Activated CD4-positive, alpha-beta T cell treated with anti-CD3 and anti-CD28 coated beads, Interleukin-2, amount 50 U/mL, for 16 hours (primary cell): Measurements from ENCODE around the gene SKI.
A peak's percentile ranks its signal among the peaks of the same experiment; 100 is the strongest.

ENCODE experiments used
- DNase-seq: peaks from one replicate; pipeline ENCODE4 v3.0.0-alpha.2; 2020

Gene SKI

DNA sequence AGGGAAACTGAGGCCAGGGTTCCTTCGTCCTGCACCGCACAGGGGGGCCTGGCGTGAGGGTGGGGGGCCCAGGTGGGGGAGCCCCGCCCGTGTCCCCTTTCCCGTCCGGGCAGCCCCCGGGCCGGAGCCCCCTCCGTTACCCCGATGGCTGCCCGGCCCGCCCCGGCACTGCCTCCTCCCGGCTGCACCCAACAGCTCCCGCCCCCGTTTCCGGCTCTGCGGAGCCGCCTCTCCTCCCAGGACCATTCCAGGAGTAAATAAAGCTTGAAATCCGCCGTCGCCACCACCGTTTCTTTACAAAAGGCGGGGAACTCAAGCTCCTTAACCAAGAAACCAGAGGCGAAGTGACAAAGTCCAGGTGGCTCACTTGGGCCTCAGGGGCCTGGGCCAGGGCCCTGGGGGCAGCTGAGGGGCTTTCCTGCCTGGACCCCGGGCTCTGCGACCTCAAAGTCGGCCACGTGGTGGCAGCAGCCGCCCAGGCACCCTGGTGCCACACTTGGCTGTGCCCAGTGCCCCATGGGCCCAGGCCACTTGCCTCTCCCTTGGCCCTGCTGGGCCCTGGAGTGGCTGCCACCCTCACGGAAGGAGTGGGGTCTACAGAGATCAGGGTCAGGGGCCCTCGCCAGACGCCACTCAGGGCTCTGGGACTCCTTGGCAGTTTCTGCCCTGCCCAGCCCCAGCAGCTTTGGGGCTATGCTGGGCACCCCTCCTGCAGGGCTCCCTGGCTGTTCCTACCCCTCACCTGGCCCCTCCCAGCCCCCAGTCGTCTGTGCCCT is 33.0 kb upstream of the SKI start:
- DNase-seq, result peak; percentile 87

DNA sequence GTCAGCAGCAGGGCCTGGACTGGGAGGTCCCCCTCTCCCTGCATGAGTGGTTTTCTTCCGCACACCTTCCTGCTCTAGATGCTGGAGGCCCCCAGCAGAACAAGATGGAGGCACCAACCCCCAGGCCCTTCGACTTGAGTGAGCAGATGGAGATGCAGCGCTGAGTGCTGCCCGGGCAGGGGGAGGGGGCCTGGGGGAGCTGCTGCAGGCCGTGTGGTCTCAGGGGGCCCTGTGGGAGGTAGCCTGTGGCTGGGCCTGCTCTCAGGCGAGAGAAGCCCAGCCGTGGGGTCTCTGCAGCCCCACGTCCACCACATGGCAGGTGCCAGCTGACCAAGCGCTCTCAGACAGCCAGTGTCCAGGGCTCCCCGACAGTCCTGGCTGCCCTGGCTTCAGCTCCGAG is 32.3 kb upstream of the SKI start:
- DNase-seq, result no peak

DNA sequence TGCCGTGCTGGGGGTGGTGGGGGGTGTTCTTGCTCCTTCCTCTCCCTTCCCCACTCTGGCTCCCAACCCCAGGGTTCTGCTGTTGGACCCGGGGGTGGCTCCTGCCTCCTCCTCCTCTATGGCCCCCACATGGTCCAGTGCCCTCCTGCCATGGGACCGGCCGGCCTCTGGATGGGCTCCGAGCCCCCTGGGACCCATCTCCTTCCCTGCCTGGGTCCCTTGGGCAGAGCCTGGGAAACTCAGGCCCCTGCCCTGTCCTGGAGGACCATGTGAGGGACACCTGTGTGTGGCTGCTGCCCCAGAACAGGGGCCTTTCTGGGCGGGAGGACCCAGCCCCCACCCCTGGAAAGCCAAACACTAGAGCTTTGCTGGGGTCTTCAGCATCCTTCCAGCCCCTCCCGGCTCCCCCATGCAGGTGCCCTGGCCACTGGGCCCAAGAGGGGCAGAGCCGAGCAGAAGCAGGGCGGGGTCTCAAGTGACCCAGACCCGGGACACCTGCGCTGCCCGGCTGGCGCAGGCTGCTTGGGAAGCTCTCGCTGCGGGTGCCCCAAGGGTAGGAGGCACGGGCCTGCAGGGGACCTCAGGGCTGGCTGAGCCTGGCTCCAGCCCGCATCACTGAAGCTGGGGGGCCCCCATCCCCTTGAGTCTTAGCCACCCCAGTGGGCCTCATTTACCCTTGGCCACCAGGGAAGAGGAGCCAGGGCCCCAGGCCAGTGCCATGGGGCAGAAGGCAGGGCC is 31.0 kb upstream of the SKI start:
- no peak for DNase-seq

DNA sequence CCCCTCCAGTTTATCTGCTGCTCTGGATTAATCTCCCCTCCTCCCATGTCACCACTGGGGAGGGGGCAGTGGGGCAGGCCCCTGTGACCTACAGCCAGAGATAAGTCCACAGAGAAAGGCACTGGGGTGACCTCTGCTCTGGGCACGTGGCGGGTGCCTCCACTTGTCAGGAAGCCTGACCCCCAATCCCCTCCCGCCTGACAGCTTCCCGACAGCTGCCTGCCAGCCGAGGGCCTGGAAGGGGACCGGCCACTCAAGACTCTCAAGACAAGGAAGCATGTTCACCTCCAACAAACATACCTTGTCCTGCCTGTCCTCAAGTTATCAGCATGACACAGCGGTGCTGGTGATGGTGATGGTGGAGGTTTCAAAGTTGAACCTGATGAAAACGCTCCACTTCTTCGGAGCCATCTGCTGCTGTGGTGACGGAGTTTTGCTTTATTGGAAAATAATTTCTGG is 30.4 kb upstream of the SKI start:
- DNase-seq, result no peak

DNA sequence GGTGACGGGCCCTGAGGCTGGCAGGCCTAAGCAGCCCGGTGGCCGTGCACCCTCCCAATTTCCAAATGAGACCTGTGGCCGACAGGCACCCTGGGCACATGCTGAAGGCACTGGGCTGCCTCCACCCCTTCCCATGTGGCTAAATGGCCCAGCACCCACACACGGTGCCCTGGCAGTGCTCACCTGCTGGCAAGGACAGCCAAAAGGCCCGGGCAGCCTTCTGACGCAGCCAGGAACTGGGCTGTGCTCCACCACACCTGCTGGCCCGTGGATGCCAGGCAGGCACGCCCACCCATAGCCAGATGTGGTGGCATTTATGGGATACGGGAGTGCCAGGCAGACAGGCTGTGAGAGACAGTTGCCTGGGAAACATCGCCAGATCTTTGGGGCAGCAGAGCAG is 29.5 kb upstream of the SKI start:
- DNase-seq, result no peak

DNA sequence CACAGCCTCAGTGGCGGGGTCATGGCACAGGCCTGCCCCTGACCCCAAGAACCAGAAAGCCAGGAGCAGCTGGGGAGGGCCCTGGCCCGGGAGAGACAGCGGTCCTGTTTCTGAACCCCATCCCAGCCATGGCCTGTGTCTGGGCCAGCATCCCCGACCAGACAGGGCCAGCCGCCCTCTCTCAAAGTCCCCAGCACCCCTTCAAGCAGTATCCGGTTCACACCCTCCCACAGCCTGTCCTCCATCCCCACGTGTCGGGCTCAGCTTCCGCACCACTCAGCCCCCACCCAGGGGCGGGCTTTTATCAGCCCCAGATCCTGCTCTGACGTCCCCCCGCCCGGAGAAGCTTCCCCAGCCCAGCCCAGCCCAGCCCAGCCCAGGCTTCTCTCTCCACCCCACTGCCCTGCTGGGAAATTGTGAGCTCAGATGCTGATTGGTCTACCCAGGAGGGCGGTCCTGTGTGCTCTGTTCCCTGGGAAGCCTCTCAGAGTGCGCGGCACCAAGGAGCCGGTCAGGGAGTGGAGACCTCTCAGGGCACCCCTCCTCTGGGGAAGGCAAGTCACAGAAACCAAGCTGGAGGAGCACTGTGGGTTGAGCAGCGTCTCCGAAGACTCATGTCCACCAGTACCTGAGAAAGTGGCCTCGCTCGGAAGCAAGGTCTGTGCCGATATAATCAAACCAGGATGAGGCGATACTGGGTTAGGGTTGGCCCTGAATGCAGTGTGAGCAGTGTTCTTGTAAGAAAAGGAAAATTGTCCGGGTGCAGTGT is 28.9 kb upstream of the SKI start:
- peak; percentile 94 for DNase-seq

DNA sequence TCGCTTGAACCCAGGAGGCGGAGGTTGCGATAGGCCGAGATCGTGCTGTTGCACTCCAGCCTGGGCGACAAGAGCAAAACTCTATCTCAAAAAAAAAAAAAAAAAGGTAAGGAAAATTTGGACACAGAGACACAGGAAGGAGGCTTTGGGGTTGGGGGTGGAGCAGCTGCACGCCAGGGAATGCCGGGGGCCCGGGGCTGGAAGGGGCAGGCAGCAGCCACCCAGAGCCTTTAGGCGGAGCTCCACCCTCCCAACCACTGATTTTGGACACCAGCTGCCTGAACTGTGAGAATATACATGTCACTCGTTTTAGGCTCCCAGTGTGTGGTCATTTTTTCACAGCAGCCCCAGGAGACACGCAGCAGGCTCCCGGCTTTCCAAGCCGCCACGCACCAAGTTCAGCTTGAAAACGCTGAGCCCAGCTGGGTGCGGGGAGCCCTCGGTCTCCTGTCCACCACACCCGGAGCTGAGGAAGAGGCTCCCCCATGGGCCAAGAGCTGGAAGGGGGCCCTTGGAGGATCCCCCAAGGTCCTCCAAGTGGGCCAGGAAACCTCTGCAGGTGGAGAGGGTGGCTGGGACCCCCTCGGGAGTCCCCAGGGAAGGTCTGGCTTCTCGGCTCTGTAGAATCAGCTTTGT is 27.7 kb upstream of the SKI start:
- DNase-seq, result no peak

DNA sequence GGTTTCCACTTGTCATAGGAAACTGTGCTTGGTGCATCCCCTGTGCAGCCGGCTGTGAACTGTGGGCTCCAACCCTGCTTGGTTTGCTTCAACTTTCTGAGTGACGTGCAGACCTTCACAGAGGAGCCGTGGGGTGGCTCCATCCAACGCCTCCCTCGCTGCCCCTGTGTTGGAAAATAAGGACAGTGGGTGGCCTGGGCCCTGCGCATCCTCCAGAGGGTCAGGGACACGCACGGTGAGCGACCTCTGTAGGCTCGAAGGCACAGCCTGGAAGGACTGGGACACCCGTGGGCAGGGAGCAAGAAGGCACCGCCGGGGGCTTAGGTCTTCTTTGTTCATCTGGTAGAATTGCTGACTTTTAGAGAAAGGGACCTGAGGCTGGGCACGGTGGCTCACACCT is 27.1 kb upstream of the SKI start:
- no peak for DNase-seq

DNA sequence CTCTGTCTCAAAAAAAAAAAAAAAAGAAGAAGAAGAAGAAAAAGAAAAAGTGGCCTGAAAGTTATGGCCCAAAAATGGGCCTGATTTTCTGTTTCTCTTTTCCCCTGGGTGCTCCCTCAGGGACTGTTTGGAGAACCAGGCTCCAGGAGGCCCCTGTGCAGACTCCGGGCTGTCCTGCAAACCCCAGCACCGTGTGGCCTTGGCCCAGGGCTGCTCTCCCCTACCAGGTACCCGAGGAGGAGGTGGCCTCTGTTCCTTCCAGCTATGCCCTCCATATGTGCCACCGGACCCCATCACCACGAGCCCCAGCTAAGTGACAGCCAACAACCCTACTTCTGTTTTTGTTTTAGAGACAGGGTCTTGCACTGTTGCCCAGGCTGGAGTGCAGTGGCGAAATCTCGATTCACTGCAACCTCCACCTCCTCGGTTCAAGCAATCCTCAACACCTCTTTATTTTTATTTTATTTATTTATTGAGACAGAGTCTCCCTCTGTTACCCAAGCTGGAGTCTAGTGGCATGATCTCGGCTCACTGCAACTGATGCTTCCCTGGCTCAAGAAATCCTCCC is 26.0 kb upstream of the SKI start:
- DNase-seq, result no peak

DNA sequence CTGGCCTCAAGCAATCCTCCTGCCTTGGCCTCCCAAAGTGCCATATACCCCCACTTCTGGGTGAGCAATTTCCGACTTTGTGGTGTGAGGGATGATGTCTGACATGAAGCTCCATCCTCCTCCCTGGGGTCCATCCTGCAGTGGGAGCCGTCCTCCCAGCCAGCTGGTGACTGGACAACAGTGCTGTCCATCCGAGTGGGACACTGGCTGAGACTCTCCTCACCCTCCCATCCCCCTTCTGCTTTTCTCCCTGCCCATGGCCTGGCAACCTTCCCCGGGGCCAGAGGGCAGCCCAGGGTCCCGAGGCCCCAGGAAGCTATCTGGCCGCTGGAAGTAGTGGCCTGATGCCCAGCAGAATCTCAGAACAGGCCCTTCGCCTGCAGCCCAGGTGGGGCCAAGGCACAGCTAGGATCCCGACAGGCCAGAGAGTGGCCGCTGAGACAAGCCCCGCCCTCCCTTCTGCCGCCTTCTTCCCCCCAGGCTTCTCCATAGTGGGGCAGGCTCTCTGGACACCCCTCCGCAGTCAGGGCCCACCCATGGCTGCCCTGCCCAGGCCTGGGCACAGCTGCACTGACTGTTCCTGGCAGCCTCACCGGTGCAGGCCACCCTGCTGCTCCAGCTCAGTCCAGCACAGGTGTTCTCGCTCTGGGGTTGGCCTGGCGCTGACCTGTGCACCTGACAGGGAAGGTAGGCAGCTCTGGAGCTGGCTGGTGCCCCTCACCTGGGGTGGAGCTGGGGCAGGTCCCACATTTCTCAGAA is 25.1 kb upstream of the SKI start:
- no peak for DNase-seq

DNA sequence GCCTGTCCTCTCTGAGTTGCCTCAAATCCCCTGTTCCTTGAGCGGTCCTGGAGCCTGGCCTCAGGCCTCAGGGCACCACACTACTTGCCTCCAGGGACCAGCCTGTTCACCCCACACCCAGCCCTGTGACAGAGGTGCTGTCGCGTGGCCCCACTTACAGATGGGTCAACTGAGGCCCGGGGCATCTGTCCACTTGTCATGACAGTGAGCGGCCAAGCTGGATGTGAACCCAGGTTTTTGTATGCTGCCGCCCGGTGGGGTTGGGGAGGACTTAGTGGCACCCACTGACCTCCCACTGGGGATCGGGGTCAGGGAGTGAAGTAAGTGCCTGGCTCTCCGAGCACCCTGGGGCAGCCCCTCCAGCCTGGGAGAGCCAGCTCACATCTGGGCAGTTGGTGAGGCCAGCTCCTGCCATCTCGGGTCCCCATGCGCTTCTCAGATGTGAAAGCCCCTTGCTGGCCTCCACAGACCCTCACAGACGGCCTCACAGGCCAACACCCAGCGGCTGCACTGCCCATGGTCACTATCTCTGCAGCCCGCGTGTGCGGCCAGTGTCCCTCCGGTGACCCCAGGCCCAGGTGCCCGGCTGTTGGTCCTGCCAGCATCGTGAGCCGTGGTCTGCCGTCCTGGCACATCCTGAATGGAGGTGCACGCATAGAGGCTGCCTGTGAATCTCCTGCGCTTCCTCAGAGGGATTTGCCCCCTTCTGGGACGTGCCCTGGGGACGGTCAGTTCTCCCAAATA is 24.3 kb upstream of the SKI start:
- no peak for DNase-seq

DNA sequence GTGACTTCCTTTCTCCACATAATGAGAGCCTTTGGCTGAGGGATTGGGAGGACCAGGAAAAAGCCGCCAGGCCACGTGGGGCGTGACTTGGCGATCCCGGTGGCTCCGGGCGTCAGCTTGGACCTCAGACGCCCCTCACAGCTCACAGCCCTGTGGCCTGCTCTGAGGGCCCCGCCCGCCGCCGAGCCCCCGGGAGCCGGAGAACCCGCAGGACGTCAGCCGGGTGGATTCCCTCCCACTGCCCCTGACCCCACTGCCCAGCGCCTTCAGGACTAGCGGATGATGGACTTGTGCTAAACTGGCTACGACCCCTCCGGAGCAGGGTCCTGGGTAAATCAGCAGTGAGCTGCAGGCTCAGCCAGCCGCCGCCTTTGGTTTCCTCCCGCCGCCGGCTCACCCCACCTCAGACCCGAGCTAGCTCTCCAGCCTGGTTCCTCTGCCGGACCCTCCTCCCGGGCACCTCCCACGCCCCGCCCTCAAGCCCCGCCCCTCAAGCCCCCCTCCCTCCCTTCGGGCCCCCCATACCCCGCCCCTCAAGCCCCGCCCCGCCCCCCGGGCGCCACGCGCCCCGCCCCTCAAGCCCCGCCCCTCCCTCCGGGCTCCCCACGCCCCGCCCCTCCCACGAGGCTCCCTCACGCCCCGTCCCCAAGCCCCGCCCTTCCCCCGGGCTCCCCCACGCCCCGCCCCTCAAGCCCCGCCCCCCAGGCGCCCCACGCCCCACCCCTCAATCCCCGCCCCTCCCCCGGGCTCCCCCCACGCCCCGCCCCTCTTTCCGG is 23.5 kb upstream of the SKI start:
- DNase-seq, result no peak

DNA sequence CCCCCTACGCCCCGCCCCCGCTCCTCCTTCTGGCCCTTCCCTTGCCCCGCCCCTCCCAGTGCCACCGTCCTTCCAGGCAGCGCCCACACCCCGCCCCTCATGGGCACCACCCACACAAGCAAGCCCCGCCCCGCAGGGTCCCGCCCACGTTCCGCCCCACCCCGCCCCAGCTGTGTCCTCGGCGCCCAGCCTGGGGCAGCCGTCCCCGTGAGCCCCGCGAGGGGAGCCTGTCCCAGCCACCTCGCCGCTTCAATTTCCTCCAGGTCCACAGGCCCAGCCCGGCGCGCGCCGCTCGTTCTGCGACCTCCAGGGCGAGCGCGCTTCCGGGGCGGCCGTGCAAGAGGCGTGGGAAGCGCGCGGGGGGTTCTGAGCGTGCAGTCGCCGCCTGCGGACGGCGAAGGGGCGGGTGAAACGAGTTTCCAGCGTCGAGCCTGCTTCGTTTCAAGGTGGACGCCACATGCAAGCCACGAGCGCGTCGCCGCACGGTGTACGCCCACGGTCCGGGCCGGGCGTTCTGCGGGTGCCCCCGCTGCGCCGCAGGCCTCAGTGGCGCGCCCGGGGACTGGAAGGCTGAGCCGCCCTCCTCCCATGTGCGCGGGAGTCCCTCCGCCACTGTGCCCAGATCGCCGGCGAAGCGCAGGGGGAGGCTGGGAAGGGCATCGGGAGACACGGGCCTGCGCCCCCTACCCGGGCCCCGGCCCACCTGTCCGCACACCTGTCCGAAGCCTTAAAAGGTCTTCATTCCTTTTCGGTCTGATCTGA is 22.7 kb upstream of the SKI start:
- peak; percentile 97 for DNase-seq

DNA sequence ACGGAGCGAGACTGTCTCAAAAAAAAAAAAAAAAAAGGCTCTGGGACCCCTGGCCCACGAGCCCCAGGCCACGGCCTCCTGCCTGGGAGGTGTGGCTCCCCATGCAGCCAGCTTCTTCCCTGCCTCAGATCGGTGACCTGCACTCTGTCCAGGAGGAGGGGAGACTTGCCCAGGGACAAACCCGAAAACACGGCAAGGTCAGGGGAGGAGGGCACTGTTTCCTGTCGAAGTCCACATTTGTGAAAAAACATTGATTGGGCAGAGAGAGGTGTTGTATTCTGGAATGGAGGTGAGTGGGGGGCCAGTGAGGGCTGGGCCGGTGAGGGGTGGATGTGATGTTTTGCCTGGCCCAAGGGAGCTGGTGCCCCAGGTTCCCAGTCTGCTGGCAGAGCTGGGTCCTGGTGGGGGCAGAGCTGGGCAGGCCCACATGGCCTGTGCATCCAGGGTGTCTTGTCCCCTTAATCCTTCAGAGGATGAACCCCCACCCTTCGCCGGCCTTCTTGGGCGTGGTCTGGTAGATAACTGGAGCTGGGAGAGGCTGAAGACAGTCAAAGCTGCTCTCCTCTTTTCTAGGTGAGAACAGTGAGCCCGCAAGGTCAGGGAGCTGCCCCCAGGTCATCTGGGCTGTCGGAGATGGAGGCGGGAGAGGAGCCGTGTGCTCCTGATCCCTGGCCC is 21.2 kb upstream of the SKI start:
- DNase-seq, result no peak

DNA sequence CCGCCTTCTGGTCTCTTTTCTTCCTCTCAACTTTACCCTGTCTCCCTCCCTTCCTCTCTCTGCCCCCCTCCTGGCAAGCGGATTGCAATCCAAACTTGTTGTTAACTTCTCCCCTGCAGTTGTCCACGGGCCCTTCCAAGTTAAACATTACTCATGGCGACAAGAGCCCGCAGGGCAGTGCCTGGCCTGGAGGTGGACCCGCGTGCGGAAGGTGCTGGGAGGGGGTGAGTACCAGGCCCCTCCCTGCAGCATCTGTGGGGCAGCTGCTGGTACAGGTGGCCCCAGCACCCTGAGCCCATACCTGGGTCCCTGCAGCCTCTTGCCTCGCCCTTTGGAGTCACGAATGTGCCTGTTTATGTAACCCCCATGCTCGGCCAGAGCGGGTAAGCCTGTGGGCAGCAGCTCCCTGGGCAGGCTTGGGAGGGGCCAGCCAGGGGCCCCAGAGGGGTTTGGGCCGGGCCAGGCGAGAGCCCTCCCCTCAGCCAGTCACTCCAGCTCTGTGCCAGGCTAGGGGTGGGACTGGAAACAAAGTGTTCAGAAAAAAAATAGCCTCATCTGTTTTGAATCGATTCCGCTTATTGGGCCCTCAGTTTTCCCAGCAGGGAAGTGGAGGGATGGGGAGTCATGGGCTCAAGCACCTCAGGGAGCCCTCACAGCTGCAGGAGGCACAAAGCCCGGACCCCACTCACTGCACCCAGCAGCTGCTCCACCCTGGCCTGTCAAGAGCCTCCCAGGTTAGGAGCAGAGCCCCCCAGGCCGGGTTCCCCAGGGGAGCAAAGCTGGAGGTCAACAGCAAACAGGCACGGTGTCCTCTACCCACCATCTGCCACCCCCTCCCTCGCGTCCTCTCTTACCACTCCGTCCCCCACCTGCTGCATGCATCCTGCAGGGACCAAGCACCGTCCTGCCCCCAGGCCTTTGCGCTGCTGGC is 19.5 kb upstream of the SKI start:
- DNase-seq, result no peak

DNA sequence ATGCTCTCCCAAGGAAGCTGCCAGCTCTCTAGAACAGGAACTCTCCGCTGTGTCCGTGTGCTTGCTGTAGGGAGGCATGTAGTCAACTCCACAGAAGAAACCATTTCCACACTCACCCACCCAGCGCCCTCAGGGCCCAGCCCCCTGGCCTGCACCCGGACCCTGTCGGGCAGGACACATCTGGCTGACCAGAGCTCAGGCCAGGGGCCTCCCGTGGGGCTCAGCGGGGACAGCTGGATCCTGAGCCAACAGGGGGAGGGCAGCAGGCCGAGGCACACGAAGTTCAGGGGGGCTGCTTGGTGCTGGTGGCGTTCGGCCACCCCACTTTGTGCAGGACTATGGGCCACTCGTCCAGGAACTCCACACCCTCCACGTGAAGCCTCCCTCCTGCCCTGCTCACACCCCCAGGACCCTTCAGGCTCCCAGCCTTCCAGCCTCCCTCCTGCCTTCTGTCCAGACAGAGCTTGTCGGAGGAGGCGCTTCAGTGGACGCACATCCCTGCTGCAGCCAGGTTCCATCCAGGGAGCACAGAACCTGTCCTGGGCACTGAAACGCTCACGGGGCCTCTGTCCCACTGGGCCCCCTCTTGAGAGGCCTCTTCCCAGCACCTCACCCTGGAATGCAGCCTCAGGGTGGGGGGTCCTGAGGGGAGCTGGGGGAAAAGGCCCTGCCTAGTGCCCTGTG is 18.6 kb upstream of the SKI start:
- no peak for DNase-seq

DNA sequence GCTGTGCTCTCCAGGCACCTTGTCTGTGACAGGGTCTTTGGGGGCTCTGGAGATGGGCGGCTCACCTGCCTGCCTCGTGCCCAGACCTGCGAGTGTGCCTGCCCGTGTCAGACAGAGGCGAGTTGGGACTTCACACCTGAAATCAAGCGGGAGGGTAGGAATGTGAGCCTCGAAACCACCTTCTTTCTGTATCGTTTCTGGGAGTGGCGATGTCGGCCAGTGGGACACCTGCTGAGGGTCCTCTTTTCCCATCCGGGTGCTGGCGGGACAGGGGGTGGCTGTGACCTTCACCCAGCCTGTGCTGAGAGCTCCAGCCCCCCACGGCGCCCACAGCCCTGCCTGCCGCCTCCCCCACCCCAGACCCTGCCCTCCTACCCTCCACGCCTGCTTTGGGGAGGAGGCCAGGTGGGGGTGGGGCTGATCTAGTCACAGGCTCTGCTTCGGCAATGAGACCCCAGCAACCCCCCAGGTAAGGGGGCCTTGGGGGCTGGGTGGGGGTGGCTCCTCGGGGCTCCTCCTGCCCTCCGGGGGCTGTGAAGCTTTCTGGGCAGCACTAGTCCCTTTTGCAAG is 17.9 kb upstream of the SKI start:
- DNase-seq, result no peak
